G401 (cell line): Measurements from ENCODE around the gene CDCA3. TPM values are rescaled to one million over a fixed set of nuclear protein-coding genes. Genes with fewer than 3 reads are reported as not detected.
"Not testable (repeated sequence)": the region's sequence is repeated elsewhere in the genome, so short reads cannot be mapped to it uniquely, and the experiment has no call there.

Source experiments
- DNase-seq: peaks from one replicate; pipeline ENCODE4 v3.0.0-alpha.2; 2015; ENCODE audit warnings: low spot score
- in situ Hi-C: cut with HindIII; loops from 2 replicates; pipeline ENCODE4 v1.10.0; 2016; ENCODE audit warnings: low sequenced_read_pairs, mixed read lengths
- total RNA-seq: library from RNA; depleted of rRNA; stranded (reverse); fragments of >200 nt; shearing (Covaris generic); gene quantifications from 2 replicates; pipeline ENCODE4 v1.2.3, GENCODE V29; 2014; rRNA removed

Gene CDCA3
- total RNA-seq = 84.2 and 103 TPM in 2 replicates

DNA sequence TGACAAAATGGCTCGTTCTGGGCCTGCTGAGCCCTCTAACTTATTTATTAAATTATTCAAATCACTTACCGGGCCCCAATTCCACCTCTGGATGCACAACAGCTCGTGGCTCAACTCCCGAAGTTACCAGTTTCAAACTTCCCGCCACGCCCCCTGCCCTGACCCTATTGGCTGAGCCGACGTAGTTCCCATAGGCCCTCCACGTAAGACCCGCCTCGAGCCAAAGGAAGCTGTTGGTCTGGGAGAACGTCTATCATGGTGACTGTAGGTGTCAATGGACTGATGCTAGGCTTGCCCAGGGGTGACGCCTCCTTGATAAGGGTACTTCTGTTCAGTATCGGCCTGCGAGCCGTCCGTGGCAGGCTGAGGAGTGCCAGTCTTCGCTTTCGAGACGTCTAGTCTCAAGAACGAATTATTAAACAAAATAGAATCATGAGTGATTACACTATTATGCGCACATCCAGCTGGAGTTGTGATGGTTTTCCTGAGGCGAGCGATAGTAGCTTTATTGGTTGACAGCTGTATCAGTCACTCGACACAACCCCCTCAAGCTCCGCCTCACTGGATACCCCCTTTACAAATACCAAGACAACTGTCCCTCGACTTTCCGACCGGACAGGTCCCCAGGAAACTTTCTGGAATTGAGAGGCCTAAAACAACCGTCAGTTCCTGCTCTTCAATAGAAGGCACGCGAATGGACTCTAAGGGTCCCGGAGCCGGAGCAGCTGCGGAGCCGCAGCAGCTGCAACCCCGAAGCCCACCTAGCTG lies at the start of gene CDCA3:
Gene CDCA3, minus strand, starts transcription at position 134 of the 768 bp plus-strand sequence. CDS start 334 bp downstream, outside the sequence.
- in situ Hi-C loops = no loop called here
- peak; percentile 99 for DNase-seq

DNA sequence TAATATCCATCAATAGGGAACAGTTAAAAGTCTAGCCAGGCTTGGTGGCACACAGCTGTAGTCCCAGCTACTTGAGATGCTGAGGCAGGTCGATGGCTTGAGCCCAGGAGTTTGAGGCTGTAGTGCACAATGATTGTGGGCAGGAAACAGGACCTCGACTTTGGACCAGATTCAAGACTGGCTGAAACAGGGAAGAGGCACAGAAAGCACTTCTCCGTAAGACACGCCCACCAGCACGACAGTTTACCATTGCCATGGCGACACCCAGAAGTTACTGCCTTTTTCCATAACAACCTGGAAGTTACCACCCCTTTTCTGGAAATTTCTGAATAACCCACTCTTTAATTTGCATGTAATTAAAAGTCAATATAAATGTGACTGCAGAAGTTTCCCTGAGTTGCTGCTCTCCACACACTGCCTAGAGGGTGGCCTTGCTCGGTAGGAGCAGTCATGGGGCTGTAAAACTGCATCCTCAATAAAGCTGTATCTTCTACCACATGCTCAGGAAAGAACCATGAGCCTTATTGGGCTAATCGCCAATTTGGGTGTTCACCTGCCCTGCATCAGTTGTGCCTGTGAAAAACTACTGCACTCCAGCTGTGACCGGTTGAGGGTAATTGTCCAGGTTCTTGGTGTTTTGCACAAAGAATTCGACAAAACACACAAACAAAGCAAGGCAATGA lies 48.9 kb upstream of the CDCA3 start:
- DNase-seq = peak; percentile 49
- in situ Hi-C loops = no loop called here

DNA sequence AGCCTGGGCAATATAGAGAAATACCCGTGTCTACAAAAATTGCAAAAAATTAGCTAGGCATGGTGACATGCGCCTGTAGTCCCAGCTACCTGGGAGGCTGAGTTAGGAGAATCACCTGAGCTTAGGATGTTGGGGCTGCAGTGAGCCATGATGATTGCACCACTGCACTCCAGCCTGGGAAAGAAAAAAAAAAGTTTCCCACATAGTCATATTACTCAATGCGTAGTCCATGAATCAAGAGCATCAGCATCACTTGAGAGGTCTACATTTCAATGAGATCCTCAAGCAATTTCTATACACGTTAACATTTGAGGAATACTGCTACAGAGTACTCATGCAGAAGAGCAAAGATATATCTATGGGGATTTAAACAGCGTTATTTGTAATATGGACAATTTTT lies 48.3 kb upstream of the CDCA3 start:
- in situ Hi-C loops = no loop called here
- no peak for DNase-seq

DNA sequence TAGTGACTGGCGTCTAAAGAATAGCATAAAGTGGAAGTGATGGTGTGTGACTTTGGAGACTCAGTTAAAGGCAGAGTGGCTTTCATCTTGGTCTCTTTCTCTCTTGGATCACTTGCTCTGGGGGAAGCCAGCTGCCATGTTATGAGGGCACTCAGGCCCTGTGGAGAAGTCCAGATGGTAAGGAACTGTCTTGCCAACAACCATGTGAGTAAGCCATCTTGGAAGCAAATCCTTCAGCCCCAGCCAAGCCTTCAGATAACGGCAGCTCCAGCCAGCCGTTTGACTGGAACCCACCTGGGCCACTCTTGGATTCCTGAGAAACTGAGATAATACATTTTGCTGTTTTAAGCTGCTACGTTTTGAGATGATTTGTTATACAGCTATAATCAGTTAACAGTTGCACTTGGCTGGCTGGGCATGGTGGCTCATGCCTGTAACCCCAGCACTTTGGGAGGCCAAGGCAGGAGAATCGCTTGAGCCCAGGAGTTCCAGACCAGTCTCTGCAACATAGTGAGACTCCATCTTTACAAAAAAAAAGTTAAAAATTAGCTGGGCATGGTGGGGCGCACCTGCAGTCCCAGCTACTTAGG lies 45.9 kb upstream of the CDCA3 start:
- in situ Hi-C loops = no loop called here
- peak; percentile 95 for DNase-seq

DNA sequence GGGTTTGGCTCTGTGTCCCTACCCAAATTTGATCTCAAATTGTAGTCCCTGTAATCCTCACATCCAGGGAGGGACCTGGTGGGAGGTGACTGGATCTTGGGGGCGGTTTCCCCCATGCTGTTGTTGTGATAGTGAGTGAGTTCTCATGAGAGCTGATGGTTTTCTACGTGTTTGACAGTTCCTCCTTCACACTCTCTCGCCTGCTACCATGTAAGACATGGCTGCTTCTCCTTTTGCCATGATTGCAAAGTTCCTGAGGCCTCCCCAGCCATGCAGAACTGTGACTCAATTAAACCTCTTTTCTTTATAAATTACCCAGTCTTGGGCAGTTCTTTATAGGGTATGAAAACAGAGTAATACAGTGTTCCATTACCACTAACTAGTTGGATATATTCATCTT lies 43.2 kb upstream of the CDCA3 start:
- DNase-seq = no peak
- in situ Hi-C loops = no loop called here

DNA sequence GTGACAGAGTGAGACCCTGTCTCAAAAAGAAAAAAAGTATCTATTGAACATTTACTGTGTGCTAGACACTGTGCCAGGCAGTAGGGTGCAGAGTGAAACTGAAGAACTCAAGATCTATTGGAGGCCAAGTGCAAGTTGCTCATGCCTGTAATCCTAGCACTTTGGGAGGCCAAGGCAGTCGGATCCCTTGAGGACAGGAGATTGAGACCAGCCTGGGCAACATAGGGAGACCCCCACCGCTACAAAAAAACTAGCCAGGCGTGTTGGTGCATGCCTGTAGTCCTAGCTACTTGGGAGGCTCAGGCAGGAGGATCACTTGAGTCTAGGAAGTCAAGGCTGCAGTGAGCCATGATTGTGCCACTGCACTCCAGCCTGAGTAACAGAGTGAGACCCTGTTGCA lies 41.6 kb upstream of the CDCA3 start:
- in situ Hi-C loops = not testable (repeated sequence)

DNA sequence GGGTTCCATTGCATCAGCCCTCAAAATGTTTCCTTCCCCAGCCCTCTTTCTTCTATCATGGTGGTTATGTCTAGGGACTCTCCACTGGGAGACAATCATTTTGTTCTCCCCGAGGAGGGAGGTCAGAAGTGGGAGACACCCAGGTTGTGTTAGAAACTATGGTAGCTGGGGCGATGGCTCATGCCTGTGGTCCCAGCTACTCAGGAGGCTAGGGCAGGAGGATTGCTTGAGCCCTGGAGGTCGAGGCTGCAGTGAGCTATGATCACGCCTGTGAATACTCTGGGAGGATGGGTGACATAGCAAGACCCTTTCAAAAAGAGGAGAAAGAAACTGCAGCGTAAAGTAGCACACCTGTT lies 40.5 kb upstream of the CDCA3 start:
- DNase-seq = no peak
- in situ Hi-C loops = no loop called here

More for the DNA sequence above, 41.6 kb upstream of the CDCA3 start:
- not testable (repeated sequence) for DNase-seq

DNA sequence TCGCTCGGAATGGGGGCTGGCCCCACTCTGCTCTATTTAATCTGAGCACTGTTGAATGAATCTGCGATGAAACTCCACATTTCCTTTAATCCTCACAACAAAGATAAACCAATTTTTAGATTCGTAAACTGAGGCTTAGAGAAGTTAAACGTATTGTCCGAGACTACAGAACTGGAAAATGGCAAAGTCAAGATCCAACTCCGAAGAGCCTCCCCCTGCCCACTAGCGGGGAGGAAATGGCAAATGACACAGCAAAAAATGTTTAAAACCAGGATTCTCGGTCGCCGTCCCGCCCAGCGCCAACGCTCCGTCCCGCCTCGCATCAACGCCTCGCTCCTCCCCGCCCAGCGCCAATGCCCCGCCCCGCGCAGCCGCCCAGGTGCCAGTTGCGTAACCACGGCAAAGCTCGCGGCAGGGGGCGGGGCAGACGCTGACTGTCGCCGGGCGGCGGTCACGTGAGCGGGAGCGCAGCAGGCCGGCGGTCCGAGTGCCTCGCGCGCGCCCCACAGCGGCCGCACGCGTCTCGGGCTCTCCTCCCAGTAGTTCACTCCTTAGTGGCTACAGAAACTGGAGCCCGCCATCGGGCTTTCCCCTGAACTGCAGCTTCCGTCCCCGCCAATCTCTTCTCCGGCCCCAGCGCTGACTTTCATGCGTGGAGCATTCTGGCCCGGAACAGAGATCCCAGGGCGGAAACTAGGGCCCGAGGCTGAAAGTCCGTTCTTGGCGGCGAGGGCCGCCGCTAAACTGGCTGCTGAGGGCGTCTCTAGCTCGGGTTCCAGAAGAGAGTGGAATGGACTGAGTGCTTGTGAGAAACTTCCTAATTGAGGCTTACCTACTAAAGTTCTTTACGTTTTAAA lies 39.9 kb upstream of the CDCA3 start:
- DNase-seq = peak; percentile 96
- in situ Hi-C loops = no loop called here

DNA sequence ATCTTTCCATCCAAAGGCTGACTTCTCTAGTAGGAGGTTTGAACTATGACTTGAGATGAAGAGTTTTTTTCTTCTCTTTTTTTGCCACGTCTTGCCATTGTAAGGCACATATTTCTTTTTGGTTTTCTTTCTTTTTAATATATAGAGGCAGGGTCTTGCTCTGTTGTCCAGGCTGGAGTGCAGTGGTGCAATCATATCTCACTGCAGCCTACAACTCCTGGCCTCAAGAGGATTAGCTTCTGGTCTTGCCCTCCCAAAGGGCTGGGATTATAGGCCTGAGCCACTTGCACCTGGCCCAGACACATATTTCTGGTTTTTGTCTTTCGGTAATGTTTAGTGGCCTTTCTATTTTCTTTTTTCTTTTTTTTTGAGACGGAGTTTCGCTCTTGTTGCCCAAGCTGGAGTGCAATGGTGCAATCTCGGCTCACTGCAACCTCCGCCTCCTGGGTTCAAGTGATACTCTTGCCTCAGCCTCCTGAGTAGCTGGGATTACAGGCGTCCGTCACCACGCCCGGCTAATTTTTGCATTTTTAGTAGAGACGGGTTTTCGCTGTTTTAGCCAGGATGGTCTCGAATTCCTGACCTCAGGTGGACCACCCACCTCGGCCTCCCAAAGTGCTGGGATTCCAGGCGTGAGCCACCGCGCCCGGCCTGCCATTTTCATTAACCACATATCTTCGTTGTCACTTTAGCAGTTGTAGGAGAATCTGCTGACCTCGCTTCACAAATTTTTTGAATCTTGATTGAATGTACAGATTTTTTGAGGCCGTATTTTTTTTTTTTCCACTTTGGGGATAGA lies 38.9 kb upstream of the CDCA3 start:
- in situ Hi-C loops, DNase-seq: not testable (repeated sequence)

DNA sequence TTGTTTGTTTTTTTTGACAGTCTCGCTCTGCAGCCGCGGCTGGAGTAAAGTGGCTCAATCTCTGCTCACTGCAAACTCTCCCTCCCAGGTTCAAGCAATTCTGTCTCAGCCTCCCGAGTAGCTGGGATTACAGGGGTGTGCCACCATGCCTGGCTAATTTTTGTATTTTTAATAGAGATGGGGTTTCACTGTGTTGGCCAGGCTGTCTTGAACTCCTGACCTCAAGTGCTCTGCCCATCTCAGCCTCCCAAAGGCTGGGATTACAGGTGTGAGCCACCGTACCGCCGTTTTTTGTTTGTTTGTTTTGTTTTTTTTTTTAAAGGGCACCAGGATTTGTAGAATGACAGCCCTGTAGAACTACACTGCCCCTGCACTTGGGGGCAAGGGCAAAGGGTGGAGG lies 37.7 kb upstream of the CDCA3 start:
- DNase-seq, in situ Hi-C loops: not testable (repeated sequence)

DNA sequence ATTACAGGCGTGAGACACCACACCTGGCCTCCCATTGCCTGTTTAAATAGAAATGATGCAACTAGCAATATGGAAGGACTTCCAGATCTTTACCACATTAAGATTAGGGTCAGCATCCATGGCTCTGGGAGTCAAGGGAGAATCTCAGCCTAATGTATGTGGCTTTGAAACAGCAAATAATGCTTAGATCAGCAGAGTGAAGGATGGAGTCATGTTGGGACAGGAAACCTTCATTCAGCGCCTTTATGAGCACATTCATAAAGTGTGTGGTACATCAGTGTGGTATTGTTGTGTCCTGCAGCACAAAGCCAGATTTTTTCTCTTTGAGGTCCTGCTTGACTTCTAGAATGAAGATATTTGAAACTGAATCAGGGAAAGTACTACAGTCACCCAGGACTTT lies 37.3 kb upstream of the CDCA3 start:
- in situ Hi-C loops = no loop called here
- no peak for DNase-seq

DNA sequence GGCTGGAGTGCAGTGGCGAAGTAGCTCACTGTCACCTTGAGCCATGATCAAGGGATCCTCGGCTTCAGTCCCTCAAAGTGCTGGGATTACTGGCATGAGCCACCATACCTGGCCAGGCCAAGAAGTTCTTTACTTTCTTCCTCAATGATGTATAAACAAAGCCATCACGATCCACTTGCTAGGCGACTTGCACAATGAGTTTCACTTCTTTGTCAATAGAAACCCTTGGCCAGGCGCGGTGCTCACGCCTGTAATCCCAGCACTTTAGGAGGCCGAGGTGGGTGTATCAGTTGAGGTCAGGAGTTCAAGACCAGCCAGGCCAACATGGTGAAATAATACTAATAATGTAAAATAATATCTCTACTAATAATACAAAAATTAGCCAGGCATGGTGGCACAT lies 36.4 kb upstream of the CDCA3 start:
- in situ Hi-C loops = no loop called here
- no peak for DNase-seq

DNA sequence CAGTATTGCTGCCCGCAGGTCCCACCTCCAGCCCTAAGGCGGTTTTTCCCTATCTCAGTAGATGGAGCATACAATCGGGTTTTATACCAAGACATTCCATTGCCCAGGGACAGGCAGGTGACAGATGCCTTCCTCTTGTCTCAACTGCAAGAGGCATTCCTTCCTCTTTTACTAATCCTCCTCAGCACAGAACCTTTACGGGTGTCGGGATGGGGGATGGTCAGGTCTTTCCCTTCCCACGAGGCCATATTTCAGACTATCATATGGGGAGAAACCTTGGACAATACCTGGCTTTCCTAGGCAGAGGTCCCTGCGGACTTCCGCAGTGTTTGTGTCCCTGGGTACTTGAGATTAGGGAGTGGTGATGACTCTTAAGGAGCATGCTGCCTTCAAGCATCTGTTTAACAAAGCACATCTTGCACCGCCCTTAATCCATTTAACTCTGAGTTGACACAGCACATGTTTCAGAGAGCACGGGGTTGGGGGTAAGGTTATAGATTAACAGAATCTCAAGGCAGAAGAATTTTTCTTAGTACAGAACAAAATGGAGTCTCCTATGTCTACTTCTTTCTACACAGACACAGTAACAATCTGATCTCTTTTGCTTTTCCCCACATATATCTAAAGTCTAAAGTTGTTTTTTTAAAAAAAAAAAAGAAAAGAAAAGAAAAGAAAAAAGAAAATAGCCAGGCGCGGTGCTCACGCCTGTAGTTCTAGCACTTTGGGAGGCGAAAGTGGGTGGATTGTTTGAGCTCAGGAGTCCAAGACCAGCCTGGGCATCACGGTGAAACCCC lies 35.3 kb upstream of the CDCA3 start:
- DNase-seq, in situ Hi-C loops: not testable (repeated sequence)

DNA sequence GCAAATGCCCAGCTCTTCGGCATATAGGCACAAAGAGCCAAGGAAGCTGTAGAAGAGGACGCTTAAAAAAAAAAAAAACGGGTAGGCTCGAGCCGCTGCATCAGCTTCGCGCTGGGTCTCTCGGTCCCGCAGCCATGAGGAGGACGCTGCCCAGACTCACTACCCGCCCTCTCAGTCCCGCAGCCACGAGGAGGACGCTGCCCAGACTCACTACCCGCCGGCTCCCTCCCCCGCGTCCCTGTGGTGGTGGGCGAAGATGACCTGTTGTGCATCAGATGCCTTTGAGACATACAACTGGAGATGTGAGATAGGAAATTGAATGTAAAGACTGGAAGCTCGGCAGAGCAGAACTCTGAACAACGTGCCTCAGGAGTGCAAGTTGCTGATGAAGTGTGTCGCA lies 33.5 kb upstream of the CDCA3 start:
- in situ Hi-C loops = no loop called here
- no peak for DNase-seq

DNA sequence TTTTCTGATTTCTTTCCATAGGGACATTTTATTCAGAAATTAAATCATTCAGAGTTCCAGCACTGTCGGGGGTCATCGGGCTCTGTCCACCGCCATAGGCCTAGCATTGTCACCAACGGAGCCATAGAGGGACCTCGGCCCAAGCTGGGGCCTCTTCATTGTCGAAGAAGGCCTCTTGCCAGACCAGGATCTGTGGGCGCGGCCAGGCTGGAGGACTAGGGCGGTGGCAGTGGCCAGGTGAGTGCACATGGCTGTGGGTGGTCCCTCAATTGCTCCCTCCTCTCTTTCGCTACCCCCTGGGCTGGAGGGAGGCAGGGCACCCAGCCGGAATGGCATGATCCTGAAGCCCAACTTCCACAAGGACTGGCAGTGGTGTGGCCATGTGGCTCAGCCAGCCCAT lies 32.6 kb upstream of the CDCA3 start:
- DNase-seq = no peak
- in situ Hi-C loops = no loop called here

DNA sequence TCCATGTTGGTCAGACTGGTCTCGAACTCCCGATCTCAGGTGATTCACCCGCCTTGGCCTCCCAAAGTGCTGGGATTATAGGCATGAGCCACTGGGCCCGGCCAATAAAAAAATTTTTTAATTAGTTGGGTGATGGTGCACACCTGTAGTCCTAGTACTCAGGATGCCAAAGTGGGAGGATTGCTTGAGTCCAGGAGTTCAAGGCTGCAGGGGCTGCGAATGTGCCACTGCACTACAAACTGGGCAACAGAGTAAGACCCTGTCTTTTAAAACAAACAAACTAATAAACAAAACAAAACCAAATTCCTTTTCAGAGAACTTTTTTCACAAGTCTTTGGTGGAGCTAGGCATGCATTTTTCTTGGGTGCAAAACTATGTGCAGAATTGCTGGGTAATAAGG lies 32.2 kb upstream of the CDCA3 start:
- in situ Hi-C loops = no loop called here
- no peak for DNase-seq

DNA sequence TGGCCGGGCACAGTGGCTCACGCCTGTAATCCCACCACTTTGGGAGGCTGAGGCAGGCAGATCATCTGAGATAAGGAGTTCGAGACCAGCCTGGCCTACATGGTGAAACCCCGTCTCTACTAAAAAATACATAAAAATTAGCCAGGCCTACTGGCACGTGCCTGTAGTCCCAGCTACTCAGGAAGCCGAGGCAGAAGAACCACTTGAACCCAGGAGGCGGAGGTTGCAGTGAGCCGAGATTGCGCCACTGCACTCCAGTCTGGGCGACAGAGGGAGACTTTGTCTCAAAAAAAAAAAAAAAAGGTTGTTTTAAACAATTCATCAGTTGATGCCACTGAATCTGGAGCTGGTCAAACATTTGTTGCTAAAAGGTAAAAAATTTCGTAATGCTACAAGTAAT lies 28.7 kb upstream of the CDCA3 start:
- in situ Hi-C loops = not testable (repeated sequence)

DNA sequence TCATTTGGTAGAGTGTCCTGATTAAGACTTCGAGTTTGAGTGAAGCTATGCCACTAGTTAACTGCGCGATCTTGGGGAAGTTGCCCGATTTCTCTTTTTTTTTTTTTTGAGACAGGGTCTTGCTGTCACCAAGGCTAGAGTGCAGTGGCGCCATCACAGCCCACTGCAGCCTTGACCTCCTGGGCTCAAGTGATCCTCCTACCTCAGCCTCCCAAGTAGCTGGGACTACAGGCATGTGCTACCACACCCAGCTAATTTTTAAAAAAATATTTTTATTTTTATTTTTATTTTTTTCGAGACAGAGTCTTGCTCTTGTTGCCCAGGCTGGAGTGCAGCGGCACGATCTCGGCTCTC lies 22.9 kb upstream of the CDCA3 start:
- DNase-seq, in situ Hi-C loops: not testable (repeated sequence)

More for the DNA sequence above, 28.7 kb upstream of the CDCA3 start:
- not testable (repeated sequence) for DNase-seq
